IMR-90 (cell line): ENCODE measurements around the gene CLDN6. TPM values are rescaled to one million over a fixed set of nuclear protein-coding genes. Genes with fewer than 3 reads are reported as not detected.

Experiments used
- RAD21 ChIP-seq: IDR thresholded peaks from 2 replicates; pipeline ENCODE4 v1.6.1; 2012; ENCODE audit warnings: low read length, improper control_type of control experiment
- RFX5 ChIP-seq: IDR thresholded peaks from 2 replicates; pipeline ENCODE4 v1.8.0; 2012; ENCODE audit warnings: low read depth, mild to moderate bottlenecking, low read length, moderate library complexity
- SMC3 ChIP-seq: fragments of 150-350 bp; IDR thresholded peaks from 2 replicates; pipeline ENCODE4 v1.6.1; 2016; ENCODE audit warnings: low read depth, mild to moderate bottlenecking, antibody characterized with exemption, low read length, moderate library complexity
- polyA plus RNA-seq, 3 experiments: library from polyadenylated mRNA; depleted of rRNA; stranded (reverse); fragments of >200 nt; gene quantifications; 2 replicates each; pipeline ENCODE4 v1.2.3, GENCODE V29; 2012; ENCODE audit warnings: low replicate concordance in 1 of 3
- total RNA-seq: library from RNA; depleted of rRNA; stranded (reverse); fragments of >200 nt; gene quantifications from 2 replicates; pipeline ENCODE4 v1.2.3, GENCODE V29; 2012
- TF ChIP-seq, protein P1 (sequence below): conservative IDR thresholded peaks from 2 replicates; pipeline ENCODE4 v1.5.1; 2012; ENCODE audit warnings: mild to moderate bottlenecking, low read depth, low read length, improper control_type of control experiment

CLDN6 gene
- total and polyA plus RNA-seq, 2 of the 4 experiments (the other 2 are of a cell fraction): 0.14 TPM; not detected in 1

DNA sequence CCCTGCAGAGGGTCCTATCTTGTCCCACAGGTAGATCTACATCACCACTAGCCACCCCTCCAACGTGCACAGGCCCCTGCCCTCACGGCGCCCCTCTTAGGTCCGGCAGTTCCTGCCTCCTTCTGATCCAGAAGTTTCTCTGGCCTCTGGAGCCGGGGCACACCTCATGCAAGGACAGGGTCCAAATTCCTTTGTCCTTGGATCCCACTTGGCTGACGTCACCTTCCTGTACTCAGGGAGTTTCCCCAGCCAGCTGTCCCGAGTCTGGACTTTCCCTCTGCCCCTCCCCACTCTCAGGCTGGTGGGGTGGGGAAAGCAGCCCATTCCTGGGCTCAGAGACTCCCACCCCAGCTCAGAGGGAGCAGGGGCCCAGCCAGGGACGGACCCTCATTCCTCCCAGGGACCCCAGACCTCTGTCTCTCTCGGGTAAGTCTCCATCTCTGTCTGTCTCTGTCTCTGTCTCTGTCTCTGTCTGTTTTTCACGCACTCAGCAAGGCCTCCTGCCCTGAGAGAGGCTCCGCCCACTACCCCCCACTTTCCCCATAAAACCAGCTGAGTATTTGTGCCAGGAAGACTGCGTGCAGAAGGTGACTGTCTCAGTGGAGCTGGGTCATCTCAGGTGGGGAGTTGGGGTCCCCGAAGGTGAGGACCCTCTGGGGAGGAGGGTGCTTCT is 47.2 kb upstream of the CLDN6 start, which contains the start of gene IL32 (continued):
- TF ChIP-seq, protein P1, sequence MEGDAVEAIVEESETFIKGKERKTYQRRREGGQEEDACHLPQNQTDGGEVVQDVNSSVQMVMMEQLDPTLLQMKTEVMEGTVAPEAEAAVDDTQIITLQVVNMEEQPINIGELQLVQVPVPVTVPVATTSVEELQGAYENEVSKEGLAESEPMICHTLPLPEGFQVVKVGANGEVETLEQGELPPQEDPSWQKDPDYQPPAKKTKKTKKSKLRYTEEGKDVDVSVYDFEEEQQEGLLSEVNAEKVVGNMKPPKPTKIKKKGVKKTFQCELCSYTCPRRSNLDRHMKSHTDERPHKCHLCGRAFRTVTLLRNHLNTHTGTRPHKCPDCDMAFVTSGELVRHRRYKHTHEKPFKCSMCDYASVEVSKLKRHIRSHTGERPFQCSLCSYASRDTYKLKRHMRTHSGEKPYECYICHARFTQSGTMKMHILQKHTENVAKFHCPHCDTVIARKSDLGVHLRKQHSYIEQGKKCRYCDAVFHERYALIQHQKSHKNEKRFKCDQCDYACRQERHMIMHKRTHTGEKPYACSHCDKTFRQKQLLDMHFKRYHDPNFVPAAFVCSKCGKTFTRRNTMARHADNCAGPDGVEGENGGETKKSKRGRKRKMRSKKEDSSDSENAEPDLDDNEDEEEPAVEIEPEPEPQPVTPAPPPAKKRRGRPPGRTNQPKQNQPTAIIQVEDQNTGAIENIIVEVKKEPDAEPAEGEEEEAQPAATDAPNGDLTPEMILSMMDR: no peak
- TF ChIP-seq RFX5: no peak
- TF ChIP-seq SMC3: no peak
- TF ChIP-seq RAD21: no peak
